HG02623 (cell line): Measurements from ENCODE around the gene SH3YL1.

ENCODE experiments used
- ATAC-seq: cut with Tn5 transposase; IDR thresholded peaks from one replicate; pipeline ENCODE4 v1.9.1; 2021; ENCODE audit warnings: moderate library complexity; ENCODE audit not compliant: unreplicated experiment

SH3YL1 gene

DNA sequence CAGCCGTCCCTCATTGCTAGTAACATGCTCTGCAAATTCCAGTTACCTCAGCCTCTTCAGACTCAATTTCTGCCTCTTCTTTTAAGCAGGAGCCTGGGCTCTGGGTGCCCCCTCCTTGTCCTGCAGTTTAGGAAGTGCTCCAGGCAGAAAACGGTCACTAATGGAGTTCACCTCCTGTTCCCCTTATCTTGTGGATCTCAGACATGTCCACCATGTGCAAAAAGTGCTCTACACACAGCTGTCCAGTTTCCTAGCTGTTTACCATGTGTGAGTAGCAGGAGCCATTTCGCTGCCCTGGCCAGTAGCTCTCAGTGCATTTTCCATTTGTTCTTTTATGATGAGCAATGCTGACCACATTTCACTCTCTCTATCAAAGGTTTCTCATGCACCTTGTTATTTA, 4.9 kb downstream of the SH3YL1 start:
- no peak for ATAC-seq

DNA sequence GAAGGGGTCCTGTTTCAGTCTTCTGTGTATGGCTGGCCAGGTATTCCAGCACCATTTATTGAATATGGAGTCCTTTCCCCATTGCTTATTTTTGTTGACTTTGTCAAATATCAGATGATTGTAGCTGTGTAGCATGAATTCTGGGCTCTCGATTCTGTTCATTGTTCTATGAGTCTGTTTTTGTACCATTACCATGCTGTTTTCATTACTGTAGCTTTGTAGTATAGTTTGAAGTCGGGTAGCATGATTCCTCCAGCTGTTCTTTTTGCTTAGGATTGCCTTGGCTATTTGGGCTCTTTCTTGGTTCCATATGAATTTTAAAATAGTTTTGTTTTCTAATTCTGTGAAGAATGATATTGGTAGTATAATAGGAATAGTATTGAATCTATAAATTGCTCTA, 6.0 kb downstream of the SH3YL1 start:
- no peak for ATAC-seq

DNA sequence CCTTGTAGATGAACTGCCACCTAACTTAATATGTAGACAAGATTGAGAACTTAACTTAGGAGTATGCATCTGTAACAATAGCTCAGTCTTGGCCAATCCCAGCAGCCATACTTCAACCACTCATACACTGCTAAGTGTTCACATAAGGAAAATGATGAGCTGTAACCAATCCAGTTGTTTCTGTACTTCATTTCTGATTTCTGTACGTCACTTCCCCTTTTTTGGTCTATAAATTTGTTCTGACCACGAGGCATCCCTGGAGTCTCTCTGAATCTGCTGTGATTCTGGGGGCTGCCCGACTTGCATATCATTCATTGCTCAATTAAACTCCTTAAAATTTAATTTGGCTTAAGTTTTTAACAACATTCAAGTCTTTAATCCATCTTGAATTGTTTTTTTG, 6.4 kb downstream of the SH3YL1 start:
- no peak for ATAC-seq

DNA sequence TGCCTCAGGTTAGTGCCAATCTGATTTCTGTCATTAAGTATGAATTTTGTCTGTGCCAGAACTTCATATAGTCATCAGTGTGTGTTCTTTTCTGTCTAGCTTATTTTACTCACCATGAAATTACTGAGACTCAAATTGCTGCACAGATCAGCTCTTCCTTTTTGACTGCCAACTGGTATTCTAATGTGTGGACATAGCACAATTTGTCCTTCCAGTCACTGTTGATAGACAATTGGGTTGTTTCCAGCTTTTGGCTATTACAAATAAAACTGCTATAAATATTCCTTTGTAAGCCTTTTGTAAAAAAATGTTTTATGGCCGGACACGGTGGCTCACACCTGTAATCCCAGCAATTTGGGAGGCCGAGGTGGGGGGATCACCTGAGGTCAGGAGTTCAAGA, 7.7 kb downstream of the SH3YL1 start:
- ATAC-seq = no peak

DNA sequence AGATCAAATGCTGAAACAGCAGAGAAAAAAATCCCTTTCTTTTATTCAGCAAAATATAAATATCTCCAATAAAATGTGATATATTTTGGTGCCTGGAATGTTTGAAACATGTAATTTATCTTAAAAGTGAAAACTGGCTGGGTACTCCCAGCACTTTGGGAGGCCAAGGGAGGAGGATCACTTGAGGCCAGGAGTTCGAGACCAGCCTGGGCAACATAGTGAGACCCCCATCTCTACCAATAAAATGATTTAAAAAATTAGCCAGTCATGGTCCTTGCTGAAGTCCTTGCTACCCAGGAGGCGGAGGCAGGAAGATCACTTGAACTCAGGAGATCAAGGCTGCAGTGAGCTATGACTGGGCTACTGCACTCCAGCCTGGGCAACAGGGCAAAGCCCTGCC, 8.6 kb downstream of the SH3YL1 start:
- ATAC-seq = no peak

DNA sequence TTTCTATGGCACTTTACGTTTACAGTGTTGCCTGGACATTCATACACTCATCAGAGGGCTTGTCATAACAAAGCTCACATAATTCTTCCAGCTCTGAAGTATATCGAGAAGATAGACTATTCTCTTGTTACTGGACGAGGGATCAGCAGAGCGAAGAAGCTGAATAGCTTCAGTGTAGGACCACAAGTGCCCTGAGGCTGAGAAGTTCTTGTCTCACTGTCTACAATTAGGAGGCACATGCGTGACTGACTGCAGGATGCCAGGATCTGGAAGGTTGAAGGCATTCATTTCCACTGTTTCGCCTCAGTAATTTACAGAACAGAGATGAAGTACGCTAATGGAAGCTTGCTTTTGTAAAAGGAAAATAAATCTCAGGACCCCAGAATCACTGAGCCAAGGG, 9.6 kb downstream of the SH3YL1 start:
- ATAC-seq = no peak

DNA sequence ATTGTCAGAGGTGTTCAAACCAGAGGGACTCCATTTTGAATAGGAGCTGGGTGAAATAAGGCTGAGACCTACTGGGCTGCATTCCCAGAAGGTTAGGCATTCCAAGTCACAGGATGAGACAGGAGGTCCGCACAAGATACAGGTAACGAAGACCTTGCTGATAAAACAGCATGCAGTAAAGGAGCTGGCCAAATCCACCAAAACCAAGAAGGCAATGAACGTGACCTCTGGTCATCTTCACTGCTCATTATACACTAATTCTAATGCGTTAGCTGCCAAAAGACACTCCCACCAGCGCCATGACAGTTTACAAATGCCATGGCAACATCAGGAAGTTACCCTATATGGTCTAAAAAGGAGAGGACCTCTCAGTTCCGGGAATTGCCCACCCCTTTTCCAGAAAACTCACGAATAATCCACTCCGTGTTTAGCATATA, 10.6 kb downstream of the SH3YL1 start:
- ATAC-seq = no peak

DNA sequence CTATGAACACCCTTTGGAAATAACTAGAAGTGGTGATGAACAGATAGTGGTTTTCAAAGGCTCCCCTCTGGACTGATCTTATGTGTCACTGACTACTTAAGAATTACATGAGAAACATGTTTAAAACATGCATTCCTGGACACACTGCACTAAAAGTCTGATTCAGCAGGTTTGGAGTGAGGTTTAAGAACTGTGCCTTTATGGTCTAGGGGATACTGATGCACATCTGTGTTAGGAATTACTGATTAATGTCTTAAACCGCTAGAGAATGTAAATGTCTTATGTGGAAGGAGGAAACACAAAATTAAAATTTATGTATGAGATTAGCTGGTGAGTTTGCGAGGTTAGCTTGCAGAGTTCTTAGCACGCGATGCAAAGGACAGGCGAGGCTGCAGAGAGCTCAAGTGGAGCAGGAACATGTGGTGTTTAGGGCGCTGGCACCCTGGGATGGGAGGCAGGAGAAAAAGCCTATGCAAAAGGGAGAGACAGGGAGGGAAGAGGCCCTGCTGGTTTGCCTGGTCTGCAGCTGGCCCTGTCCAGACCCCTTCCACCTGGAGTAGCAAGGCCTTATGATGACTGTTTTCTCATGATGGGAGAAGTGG, 11.7 kb downstream of the SH3YL1 start:
- ATAC-seq = no peak

DNA sequence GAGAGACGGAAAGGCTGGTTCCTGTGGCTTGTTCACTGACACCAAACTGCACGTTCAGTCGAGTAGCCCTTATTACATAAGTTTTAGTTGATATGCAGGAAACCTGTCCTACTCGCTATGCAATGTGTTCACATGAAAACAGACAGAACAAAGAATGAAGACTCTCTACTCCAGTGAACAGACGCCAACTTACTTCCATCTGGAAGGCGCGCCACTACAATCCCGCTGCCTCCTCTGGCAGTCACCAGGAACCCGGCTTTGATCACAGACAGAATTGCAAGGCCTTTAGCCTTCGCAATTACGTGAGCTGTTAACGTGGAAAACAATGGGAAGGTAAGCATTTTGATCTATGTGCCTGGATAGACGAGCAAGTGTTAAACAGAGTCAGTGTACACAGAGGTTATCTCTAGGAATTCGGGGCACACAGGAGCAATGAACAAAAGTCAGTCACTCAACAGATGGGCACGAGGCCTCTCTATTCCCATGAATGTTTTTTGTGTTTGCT, 14.2 kb downstream of the SH3YL1 start:
- ATAC-seq = no peak

DNA sequence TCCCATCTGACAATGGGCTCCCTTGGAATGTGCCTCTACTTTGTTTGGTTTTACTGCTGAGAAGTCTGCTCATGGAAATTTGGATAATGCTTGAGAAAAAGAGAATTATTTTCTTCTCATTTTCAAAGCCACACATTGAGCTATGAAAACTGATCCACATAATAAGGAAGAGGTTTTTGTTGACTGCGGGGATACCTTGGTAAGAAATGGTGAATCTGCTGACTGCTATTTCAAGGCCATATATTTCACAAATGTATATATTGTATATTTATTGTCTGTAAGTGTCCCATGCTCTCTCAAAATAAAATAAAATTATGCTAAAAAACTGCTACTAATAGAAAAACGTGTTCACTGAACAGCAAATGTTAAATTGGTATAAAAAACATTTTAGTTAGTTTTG, 15.1 kb downstream of the SH3YL1 start:
- no peak for ATAC-seq

DNA sequence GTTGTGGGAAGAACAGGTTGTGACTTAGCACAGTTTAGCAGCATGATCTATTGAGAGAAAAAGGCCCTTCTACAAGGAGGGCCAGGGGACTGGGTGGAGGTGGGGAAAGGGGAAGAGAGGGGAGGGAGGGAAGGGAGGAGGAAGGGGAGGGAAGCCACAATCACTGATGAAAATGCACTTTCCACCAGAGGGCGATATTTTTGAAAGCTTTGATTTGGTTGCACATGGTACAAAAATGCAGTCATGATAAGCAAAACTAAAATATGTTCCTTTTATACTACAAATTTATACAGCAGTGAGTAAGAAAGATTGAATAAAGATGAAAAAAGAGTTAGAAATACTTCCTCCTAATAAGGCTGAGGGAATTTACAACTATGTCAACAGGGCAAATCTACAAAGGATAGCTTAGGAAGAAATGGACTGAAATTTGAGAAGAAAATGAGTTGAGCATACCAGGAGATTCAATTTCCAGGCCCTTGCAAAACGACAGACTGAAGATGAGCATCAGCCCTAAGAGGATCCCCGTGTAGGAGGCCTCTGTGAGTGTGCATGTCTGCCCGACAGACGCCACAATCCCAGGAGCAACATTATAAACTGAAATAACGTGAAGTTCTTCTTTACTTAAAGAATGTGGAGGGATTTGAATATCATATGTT, 17.2 kb downstream of the SH3YL1 start:
- ATAC-seq = no peak

DNA sequence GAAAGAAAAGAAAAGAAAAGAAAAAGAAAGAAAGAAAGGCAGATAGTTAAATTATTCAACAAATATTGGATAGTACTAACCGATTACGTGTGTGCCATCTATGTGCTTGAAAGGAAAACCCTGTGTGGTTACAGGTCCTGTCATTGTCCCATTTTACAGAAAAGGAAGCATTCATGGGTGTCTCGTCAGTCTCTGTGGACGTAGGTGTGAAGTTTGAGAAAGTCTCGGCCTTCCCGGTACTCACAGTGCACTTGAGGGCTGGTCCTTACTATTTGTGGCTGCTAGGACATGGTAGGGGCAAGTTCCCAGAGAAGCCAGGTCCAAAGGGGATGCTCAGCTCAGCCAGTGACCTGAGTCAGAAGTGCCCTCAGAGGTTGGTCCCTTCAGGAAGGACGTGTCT, 19.3 kb downstream of the SH3YL1 start:
- no peak for ATAC-seq

DNA sequence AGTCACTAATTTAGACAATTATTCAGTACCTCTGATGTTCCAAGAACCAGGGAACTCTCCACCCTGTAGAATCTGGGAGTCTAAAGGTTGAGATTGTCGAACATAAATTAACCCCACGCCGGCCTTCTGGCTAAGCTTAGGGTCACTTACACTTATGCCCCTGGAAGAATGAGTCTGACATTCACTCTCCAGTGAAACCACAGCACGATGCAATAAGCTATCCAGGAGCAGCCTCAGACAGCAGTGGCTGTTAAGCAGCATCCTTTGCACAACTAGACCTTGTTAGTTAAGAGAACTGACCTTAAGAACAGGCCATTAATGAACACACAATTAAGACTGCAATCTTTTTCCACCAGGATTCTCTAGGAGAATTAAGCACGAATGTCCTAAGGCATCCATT, 25.0 kb downstream of the SH3YL1 start:
- no peak for ATAC-seq

DNA sequence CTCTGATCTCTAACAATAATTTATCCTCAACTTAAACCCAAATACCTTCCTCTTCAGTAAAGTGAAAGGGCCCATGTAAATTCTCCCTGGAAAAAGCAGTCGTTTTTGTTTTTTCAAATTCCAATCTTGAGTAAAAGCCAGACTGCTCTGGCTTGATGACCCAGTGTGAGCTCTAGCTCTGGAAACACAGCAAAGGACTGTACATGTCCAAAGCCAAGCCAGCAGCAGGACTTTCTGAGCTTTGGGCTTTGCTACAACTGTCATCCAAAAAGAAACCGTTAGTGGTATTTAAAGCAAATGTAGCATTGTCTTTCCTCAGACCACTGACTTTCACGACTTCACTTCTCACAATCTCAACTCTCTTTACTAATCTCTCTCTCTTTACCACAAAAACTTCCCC, 25.4 kb downstream of the SH3YL1 start:
- ATAC-seq = no peak

DNA sequence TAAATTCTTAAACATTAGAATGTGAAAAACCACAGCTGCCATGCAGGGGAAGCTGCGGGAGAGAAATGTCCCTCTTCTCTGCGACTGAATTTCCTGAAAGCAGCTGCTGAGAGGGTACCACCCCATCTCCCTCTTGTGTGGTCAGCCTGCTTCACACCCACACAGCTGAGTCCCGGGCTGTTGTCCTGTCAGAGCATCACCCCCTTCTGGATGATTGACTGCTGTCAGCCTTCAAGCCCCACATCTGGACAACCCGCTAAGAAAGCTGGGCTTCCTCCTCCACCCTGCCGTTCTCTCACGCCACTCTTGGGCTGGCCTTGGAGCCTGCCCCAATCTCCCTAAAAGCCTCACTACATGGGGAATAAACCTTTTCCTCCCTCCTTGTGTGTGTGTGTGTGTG, 26.0 kb downstream of the SH3YL1 start:
- no peak for ATAC-seq

DNA sequence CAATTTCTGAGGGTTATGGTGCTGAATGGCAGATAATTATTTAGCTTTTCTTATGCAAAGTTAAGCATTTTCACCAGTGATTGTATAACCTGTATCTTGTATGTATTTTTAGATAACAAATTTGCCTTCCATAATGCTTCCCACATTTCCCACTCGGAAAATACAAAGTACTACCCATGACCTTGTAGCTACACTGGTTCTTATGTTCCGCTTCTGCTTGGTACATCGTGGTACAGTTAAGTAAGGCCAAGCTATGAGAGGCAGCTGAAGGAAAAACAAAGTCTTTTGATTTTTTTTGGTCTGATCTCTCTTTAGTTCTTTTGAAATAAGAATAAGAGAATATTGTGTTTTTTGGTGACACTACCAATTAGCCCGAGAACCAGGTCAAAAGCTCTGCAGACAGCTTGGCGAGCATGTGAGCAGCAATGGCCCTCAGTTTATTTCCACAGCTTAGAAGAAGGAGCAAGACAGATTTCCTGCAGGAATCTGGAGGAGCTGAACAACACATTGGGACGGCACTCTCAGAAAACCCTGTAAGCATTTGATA, 26.8 kb downstream of the SH3YL1 start:
- ATAC-seq = no peak

DNA sequence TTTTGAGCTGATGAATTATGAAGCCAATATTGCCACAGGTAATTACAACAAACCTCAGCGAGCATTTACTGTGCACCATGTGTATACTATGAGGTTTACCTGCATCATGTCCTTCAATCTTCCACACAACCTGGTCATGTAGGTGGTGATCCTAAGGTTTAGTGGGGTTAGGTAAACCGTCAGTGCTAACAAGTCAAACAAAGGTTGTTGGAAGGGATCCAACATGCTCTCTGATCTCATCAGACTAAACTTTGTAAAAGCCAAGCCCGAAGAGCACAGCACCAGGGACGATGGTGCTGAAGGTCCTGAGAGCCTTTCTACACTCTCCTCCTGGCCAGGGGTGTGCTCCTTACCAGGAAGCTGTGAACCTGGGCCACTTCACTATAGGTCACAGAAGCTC, 29.4 kb downstream of the SH3YL1 start:
- no peak for ATAC-seq

DNA sequence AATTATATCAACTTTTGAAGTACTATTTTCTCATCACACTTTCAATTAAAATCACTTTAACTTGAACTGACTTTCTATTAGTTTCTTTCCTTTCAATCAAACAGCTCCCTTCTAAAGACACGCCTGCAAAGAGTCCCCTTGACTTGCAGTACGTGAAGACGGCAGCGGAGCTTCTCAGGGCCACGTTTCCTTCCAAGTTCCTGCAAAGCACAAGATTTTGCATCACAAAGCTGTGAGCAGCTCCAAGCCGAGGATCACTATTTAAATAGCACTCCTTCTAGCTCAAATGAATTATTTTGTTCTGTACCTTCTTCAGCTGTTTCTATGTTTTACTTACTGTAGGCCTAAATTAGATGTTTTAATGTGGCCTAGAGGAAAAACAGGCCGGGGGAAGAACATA, 30.8 kb downstream of the SH3YL1 start:
- no peak for ATAC-seq

DNA sequence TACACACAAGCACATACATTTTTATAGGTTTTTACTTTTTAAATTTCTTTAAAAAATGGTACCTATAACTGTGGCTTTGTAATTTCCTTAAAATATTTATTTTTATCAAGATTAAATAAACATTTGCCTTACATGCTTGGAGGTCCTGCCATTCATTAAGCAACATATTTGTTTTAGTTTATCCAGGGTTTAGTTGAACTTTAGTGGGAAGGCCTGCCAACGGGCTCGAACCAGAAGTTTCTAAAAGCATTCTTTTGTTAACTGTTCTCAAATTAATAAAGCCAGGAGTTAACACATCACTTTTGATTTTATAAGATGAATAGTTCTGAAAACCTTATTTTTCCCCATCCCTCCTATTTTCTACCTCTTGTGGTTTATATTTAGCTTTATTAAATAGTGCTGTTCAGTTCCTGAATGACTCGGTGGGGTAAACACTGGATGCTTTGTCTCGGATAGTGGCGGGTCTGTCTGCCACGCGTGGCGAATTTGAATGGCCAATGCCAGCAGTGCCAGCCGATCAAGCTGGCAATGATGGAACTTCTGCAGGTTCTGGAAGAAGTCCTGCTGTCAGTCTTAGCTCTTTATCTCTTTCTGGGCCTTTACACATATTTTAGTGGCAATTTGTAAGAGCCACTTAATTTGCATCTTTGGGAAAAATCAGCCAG, 32.2 kb downstream of the SH3YL1 start:
- ATAC-seq = no peak

DNA sequence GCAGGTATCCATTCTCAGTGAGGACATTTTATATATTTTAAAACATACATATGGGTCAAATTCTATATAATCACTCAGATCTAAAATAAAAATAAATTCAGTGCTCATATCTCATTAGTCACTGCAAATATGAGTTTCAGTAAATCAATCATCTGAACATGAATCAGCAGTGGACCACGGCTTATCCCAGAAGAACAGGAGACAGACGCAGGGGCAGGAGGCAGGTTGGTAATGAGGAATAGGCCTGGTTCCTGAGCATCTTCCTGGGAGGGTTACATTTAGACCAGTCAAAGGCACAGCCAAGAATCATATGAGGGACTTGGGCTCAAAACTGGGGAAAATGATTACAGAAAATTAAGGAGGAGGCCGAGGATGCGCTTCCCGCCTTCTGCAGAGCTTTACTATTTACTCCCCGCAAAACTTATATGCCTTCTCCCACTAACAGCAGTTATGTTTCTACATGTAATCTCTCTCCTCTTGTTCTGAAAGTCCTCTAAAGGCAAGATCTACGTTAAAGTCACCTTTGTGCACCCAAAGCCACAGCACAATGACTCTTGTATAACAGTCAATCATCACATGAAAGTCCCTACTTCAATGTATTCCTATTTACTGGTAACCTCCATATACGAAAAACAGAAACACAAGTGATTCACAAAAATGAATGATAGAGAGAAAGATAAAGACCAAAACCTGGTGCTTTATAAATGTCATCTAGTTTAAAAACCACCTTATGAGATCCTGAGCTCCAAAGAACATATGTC, 35.1 kb downstream of the SH3YL1 start:
- ATAC-seq = no peak

DNA sequence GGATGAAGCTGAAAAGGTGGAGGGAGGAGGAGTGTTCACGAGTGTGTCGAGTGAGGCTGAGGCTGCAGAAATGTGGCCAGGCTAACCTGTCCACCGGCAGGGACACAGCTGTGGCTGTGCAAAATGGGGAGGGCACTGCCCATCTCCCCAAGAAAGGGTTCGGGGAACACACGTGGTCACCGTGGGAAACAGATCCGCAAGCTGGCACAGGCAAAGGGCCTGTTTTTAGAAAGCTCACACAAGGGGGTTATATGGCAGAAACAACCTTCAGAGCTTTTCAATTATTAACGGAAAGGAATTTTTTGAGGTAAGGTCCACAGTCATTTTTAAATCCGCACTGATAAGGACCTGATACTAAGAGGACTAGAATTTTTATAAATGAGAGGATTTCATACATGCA, 35.7 kb downstream of the SH3YL1 start:
- ATAC-seq = no peak
